Trophoblast cell (in vitro differentiated cells and primary cell): Measurements from ENCODE around the gene DHRS3.

ENCODE experiments used
- DNase-seq, 2 donors: peaks; one replicate each; pipeline ENCODE4 v3.0.0-alpha.2; 2016
- H2AFZ ChIP-seq: 2 replicates; pipeline ENCODE4 v1.6.1; 2013; ENCODE audit warnings: low read length, moderate library complexity, mild to moderate bottlenecking; ENCODE audit not compliant: insufficient read depth, poor library complexity
- H2AK5ac ChIP-seq: 2 replicates; pipeline ENCODE4 v1.6.1; 2013; ENCODE audit warnings: mild to moderate bottlenecking, low read length
- H2BK120ac ChIP-seq: 2 replicates; pipeline ENCODE4 v1.6.1; 2013; ENCODE audit warnings: low read length, mild to moderate bottlenecking, moderate library complexity; ENCODE audit not compliant: insufficient read depth, poor library complexity
- H2BK12ac ChIP-seq: 2 replicates; pipeline ENCODE4 v1.6.1; 2013; ENCODE audit warnings: mild to moderate bottlenecking, low read length, moderate library complexity
- H2BK5ac ChIP-seq: 2 replicates; pipeline ENCODE4 v1.6.1; 2013; ENCODE audit warnings: low read length, low read depth, moderate library complexity, mild to moderate bottlenecking; ENCODE audit not compliant: poor library complexity
- H3K14ac ChIP-seq: 2 replicates; pipeline ENCODE4 v1.6.1; 2013; ENCODE audit warnings: mild to moderate bottlenecking, low read length
- H3K18ac ChIP-seq: 2 replicates; pipeline ENCODE4 v1.6.1; 2013; ENCODE audit warnings: mild to moderate bottlenecking, low read length
- H3K23ac ChIP-seq: 2 replicates; pipeline ENCODE4 v1.6.1; 2013; ENCODE audit warnings: low read length
- H3K27ac ChIP-seq: 2 replicates; pipeline ENCODE4 v1.5.1; 2013; ENCODE audit warnings: low read depth, mild to moderate bottlenecking, inconsistent platforms, low read length, moderate library complexity
- H3K27me3 ChIP-seq: 2 replicates; pipeline ENCODE4 v1.6.1; 2013; ENCODE audit warnings: inconsistent platforms, mild to moderate bottlenecking, low read length, moderate library complexity; ENCODE audit not compliant: insufficient read depth
- H3K36me3 ChIP-seq, 2 experiments: 1 replicate in 1 of 2; 2 replicates in 1 of 2; pipeline ENCODE4 v1.6.1; 2013; ENCODE audit warnings: low read length in 2 of 2, mild to moderate bottlenecking in 2 of 2, moderate library complexity in 1 of 2; ENCODE audit not compliant: insufficient read depth in 2 of 2, control insufficient read depth in 1 of 2
- H3K4ac ChIP-seq: 2 replicates; pipeline ENCODE4 v1.6.1; 2013; ENCODE audit warnings: low read depth, mild to moderate bottlenecking, low read length, moderate library complexity
- H3K4me1 ChIP-seq, 2 experiments: 1 replicate in 1 of 2; 2 replicates in 1 of 2; pipeline ENCODE4 v1.6.1; 2013; ENCODE audit warnings: low read length in 2 of 2, mild to moderate bottlenecking in 2 of 2, moderate library complexity in 1 of 2; ENCODE audit not compliant: insufficient read depth in 2 of 2, control insufficient read depth in 1 of 2
- H3K4me2 ChIP-seq: 2 replicates; pipeline ENCODE4 v1.6.1; 2013; ENCODE audit warnings: inconsistent platforms, mild to moderate bottlenecking, low read length, moderate library complexity
- H3K4me3 ChIP-seq: 2 replicates; pipeline ENCODE4 v1.5.1; 2013; ENCODE audit warnings: mild to moderate bottlenecking, low read depth, low read length, inconsistent platforms
- H3K79me1 ChIP-seq: one replicate; pipeline ENCODE4 v1.6.1; 2013; ENCODE audit warnings: low read length
- H3K79me2 ChIP-seq: 2 replicates; pipeline ENCODE4 v1.6.1; 2013; ENCODE audit warnings: low read length, mild to moderate bottlenecking; ENCODE audit not compliant: control insufficient read depth, insufficient read depth, poor library complexity
- H3K9ac ChIP-seq: 2 replicates; pipeline ENCODE4 v1.6.1; 2013; ENCODE audit warnings: mild to moderate bottlenecking, low read length
- H3K9me3 ChIP-seq: 2 replicates; pipeline ENCODE4 v1.6.1; 2013; ENCODE audit warnings: low read depth, mild to moderate bottlenecking, control low read depth, inconsistent platforms, low read length; ENCODE audit not compliant: insufficient read depth
- H4K12ac ChIP-seq: 2 replicates; pipeline ENCODE4 v1.6.1; 2013; ENCODE audit warnings: low read depth, mild to moderate bottlenecking, low read length, moderate library complexity
- H4K8ac ChIP-seq: 2 replicates; pipeline ENCODE4 v1.6.1; 2013; ENCODE audit warnings: low read depth, mild to moderate bottlenecking, low read length, moderate library complexity
- H4K91ac ChIP-seq: one replicate; pipeline ENCODE4 v1.6.1; 2013; ENCODE audit warnings: low read depth, mild to moderate bottlenecking, low read length, moderate library complexity
- WGBS: extraction: QIAGEN DNeasy Blood & Tissue Kit; methylation state at CpG from one replicate; pipeline ENCODE4 v1.1.7; 2013; ENCODE audit warnings: missing lambda C conversion rate; ENCODE audit not compliant: insufficient read length, insufficient coverage; ENCODE audit errors: extremely low coverage; 5-methylcytosine and 5-hydroxymethylcytosine counted together

The DHRS3 gene

GRCh38 chr1:12551584-12551983 is 66.4 kb downstream of the DHRS3 start:
- Histone ChIP-seq H4K12ac (no peak overlapping the region), H2AFZ (no peak overlapping the region), H3K18ac (no peak overlapping the region), H3K4ac (no peak overlapping the region), H3K4me1 (peaks cover 13 to 18% of the 10 kb centered on the region in 2 experiments), H3K4me3 (no peak overlapping the region), H2BK120ac (no peak overlapping the region), H4K8ac (no peak overlapping the region), H3K36me3 (no peaks in the 10 kb centered on the region), H3K79me1 (peaks cover 7% of the 10 kb centered on the region), H3K9ac (no peak overlapping the region), H4K91ac (no peak overlapping the region), H2AK5ac (no peak overlapping the region), H3K4me2 (no peak overlapping the region), H3K14ac (no peak overlapping the region), H3K9me3 (no peaks in the 10 kb centered on the region), H3K27ac (no peak overlapping the region), H3K23ac (no peak overlapping the region), H2BK12ac (peak overlapping the region; percentile 27), H3K79me2 (no peaks in the 10 kb centered on the region), H3K27me3 (no peaks in the 10 kb centered on the region), H2BK5ac (no peak overlapping the region)
- DNase-seq, result no peak

- Histone ChIP-seq H4K12ac (peak overlapping the region; percentile 35), H4K91ac (peak overlapping the region; percentile 13), H3K14ac (no peak overlapping the region), H3K9ac (no peak overlapping the region), H3K23ac (no peak overlapping the region), H3K79me1 (peaks cover 5% of the 10 kb centered on the region), H3K4me3 (no peak overlapping the region), H3K4ac (no peak overlapping the region), H2BK5ac (no peak overlapping the region), H3K27me3 (no peaks in the 10 kb centered on the region), H2AK5ac (no peak overlapping the region), H3K9me3 (no peaks in the 10 kb centered on the region), H3K79me2 (no peaks in the 10 kb centered on the region), H3K4me1 (peaks cover 13 to 15% of the 10 kb centered on the region in 2 experiments), H3K4me2 (no peak overlapping the region), H4K8ac (no peak overlapping the region), H3K18ac (no peak overlapping the region), H3K27ac (no peak overlapping the region), H2BK120ac (no peak overlapping the region), H2AFZ (peak overlapping the region; percentile 18), H2BK12ac (peak overlapping the region; percentile 1), H3K36me3 (no peaks in the 10 kb centered on the region)
- WGBS, result no CpG with 5 or more reads among the region's 31 CpGs
- peak; percentile 64 to 68 for DNase-seq
These were observed 68.3 kb downstream of the DHRS3 start for GRCh38 chr1:12549460-12550349.

DNA sequence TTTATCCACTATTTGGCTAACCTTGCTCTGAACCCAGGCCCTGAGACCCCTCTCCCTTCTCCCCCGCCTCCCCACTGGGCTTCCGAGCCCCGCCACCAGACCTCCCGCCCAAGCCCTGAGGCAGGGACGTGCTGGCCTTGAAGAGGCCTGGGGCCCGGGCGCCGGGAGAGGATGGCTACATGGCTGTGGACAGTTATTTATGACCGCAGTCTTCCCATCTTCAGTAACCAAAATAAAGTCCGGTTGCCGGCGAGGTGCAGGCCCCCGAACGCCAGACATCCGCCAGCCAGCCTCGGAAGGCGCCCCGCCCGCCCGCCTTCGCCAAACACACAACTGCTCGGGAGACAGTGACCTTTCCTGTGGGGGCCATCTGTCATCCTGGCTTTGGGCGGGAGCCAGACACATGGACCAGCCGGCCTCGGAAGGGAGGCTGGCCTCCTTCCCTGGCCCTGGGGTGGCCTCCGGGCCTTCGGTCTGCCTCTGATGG is 69.0 kb downstream of the DHRS3 start:
- Histone ChIP-seq H2BK120ac (no peak overlapping the region), H3K18ac (no peak overlapping the region), H3K23ac (no peak overlapping the region), H3K9me3 (no peaks in the 10 kb centered on the region), H3K4ac (no peak overlapping the region), H2AK5ac (no peak overlapping the region), H3K14ac (no peak overlapping the region), H4K12ac (no peak overlapping the region), H3K4me3 (no peak overlapping the region), H3K4me1 (peaks cover 13 to 15% of the 10 kb centered on the region in 2 experiments), H2BK12ac (peak overlapping the region; percentile 1), H2AFZ (no peak overlapping the region), H3K79me2 (no peaks in the 10 kb centered on the region), H4K91ac (peak overlapping the region; percentile 7), H4K8ac (no peak overlapping the region), H3K27ac (no peak overlapping the region), H2BK5ac (no peak overlapping the region), H3K4me2 (no peak overlapping the region), H3K27me3 (no peaks in the 10 kb centered on the region), H3K79me1 (peaks cover 5% of the 10 kb centered on the region), H3K9ac (no peak overlapping the region), H3K36me3 (no peaks in the 10 kb centered on the region)
- no peak for DNase-seq
- WGBS, result no CpG with 5 or more reads among the region's 27 CpGs

GRCh38 chr1:12548279-12548972 is 69.6 kb downstream of the DHRS3 start:
- Histone ChIP-seq H3K9ac (no peak overlapping the region), H4K12ac (no peak overlapping the region), H3K4me3 (no peak overlapping the region), H2BK120ac (no peak overlapping the region), H3K79me2 (no peaks in the 10 kb centered on the region), H4K91ac (no peak overlapping the region), H2BK12ac (no peak overlapping the region), H3K23ac (no peak overlapping the region), H3K4me1 (peaks cover 10 to 11% of the 10 kb centered on the region in 2 experiments), H4K8ac (no peak overlapping the region), H3K27me3 (no peaks in the 10 kb centered on the region), H3K27ac (no peak overlapping the region), H2AK5ac (no peak overlapping the region), H3K9me3 (no peaks in the 10 kb centered on the region), H3K4ac (no peak overlapping the region), H2BK5ac (no peak overlapping the region), H3K79me1 (peaks cover 3% of the 10 kb centered on the region), H3K4me2 (no peak overlapping the region), H3K14ac (no peak overlapping the region), H3K18ac (no peak overlapping the region), H3K36me3 (no peaks in the 10 kb centered on the region), H2AFZ (no peak overlapping the region)
- WGBS, result no CpG with 5 or more reads among the region's 14 CpGs
- DNase-seq, result no peak
